ENCODE data around the gene C16orf74.

C16orf74 gene

GRCh38 chr16:85718682-85719081, 32.2 kb downstream of the C16orf74 start:
- DNase-seq (ENCODE audit: low read depth in 2 of 2), result no peak

GRCh38 chr16:85718153-85718477, 32.8 kb downstream of the C16orf74 start:
- no peak for DNase-seq (ENCODE audit: low read depth in 2 of 2)

GRCh38 chr16:85717393-85718152, 33.3 kb downstream of the C16orf74 start:
- DNase-seq (ENCODE audit: low read depth in 2 of 2), result peak; percentile 49 to 60

- no peak for DNase-seq (ENCODE audit: low read depth in 2 of 2)
Measured at GRCh38 chr16:85716680-85717038, 34.2 kb downstream of the C16orf74 start.

GRCh38 chr16:85716022-85716679, 34.7 kb downstream of the C16orf74 start:
- DNase-seq (ENCODE audit: low read depth in 2 of 2), result no peak

- no peak for DNase-seq (ENCODE audit: low read depth in 2 of 2)
Measured at GRCh38 chr16:85715169-85716021, 35.5 kb downstream of the C16orf74 start.

- DNase-seq (ENCODE audit: low read depth in 2 of 2), result no peak
Measured at GRCh38 chr16:85712801-85713200, 38.1 kb downstream of the C16orf74 start.

GRCh38 chr16:85711982-85712587, 38.8 kb downstream of the C16orf74 start:
- no peak for DNase-seq (ENCODE audit: low read depth in 2 of 2)

GRCh38 chr16:85710732-85711131, 40.2 kb downstream of the C16orf74 start:
- DNase-seq (ENCODE audit: low read depth in 2 of 2), result no peak

GRCh38 chr16:85709766-85710585, 40.9 kb downstream of the C16orf74 start:
- DNase-seq (ENCODE audit: low read depth in 2 of 2), result no peak

- DNase-seq (ENCODE audit: low read depth in 2 of 2), result no peak
Measured at GRCh38 chr16:85708338-85708737, 42.6 kb downstream of the C16orf74 start.

GRCh38 chr16:85707528-85708095, 43.3 kb downstream of the C16orf74 start:
- DNase-seq (ENCODE audit: low read depth in 2 of 2), result no peak

- DNase-seq (ENCODE audit: low read depth in 2 of 2), result no peak
Measured at GRCh38 chr16:85706449-85707034, 44.4 kb downstream of the C16orf74 start.

- DNase-seq (ENCODE audit: low read depth in 2 of 2), result no peak
Measured at GRCh38 chr16:85704900-85705846, 45.7 kb downstream of the C16orf74 start.

GRCh38 chr16:85704011-85704410, 46.9 kb downstream of the C16orf74 start:
- no peak for DNase-seq (ENCODE audit: low read depth in 2 of 2)

GRCh38 chr16:85699628-85700027, 51.3 kb downstream of the C16orf74 start:
- DNase-seq (ENCODE audit: low read depth in 2 of 2), result no peak

GRCh38 chr16:85698935-85699558, 51.8 kb downstream of the C16orf74 start:
- DNase-seq (ENCODE audit: low read depth in 2 of 2), result no peak

GRCh38 chr16:85698459-85698891, 52.4 kb downstream of the C16orf74 start:
- DNase-seq (ENCODE audit: low read depth in 2 of 2), result no peak

- no peak for DNase-seq (ENCODE audit: low read depth in 2 of 2)
Measured at GRCh38 chr16:85697431-85697830, 53.5 kb downstream of the C16orf74 start.
